ENCODE measurements around the gene MUC4. TPM values are rescaled to one million over a fixed set of nuclear protein-coding genes. Genes with fewer than 3 reads are reported as not detected.

MUC4 gene
- total and polyA plus RNA-seq, 9 of the 15 experiments (the other 6 are each of a cell fraction or from before 2014, with no cell fraction given): under 0.01 to 0.21 (median 0.10) TPM; not detected in 4

DNA sequence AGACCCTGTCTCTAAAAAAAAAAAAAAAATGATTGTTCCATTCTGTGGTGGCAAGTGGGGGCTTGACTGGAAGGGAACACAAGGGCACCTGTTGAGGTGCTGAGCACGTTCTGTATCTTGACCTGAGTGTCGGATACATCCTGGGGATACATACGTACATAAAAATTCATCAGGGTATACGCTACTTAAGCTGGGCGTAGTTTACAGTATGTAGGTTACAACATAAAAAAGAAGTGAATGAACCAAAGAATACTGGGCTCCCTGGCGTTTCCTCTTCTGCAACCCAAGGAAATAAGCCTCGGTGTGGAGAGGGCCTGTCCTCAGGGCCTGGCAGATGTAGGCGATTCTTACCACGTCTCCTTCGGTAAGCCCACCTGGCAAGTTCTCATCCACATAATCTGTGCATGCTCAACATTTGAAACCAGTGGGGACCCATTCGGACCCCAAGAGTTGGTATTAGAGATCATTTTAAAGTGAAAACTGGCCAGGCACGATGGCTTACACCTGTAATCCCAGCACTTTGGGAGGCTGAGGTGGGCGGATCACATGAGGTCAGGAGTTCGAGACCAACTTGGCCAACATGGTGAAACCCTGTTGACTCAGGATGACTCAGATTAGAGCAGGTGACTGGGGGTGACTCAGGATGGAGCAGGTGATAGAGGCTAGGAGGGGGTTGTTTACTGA, 96.0 kb downstream of the MUC4 start (continued):
- TF ChIP-seq POLR2B (IDR thresholded peaks at IDR 0.05; ENCODE audit: low read depth, partially characterized antibody): no peak
- TF ChIP-seq, protein P1, sequence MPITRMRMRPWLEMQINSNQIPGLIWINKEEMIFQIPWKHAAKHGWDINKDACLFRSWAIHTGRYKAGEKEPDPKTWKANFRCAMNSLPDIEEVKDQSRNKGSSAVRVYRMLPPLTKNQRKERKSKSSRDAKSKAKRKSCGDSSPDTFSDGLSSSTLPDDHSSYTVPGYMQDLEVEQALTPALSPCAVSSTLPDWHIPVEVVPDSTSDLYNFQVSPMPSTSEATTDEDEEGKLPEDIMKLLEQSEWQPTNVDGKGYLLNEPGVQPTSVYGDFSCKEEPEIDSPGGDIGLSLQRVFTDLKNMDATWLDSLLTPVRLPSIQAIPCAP (CRISPR knock-in tag; IDR thresholded peaks at IDR 0.05; ENCODE audit: borderline replicate concordance): 0 out of 2 replicates have a peak, but pooled peaks have one; percentile 54
- TF ChIP-seq, protein P2, sequence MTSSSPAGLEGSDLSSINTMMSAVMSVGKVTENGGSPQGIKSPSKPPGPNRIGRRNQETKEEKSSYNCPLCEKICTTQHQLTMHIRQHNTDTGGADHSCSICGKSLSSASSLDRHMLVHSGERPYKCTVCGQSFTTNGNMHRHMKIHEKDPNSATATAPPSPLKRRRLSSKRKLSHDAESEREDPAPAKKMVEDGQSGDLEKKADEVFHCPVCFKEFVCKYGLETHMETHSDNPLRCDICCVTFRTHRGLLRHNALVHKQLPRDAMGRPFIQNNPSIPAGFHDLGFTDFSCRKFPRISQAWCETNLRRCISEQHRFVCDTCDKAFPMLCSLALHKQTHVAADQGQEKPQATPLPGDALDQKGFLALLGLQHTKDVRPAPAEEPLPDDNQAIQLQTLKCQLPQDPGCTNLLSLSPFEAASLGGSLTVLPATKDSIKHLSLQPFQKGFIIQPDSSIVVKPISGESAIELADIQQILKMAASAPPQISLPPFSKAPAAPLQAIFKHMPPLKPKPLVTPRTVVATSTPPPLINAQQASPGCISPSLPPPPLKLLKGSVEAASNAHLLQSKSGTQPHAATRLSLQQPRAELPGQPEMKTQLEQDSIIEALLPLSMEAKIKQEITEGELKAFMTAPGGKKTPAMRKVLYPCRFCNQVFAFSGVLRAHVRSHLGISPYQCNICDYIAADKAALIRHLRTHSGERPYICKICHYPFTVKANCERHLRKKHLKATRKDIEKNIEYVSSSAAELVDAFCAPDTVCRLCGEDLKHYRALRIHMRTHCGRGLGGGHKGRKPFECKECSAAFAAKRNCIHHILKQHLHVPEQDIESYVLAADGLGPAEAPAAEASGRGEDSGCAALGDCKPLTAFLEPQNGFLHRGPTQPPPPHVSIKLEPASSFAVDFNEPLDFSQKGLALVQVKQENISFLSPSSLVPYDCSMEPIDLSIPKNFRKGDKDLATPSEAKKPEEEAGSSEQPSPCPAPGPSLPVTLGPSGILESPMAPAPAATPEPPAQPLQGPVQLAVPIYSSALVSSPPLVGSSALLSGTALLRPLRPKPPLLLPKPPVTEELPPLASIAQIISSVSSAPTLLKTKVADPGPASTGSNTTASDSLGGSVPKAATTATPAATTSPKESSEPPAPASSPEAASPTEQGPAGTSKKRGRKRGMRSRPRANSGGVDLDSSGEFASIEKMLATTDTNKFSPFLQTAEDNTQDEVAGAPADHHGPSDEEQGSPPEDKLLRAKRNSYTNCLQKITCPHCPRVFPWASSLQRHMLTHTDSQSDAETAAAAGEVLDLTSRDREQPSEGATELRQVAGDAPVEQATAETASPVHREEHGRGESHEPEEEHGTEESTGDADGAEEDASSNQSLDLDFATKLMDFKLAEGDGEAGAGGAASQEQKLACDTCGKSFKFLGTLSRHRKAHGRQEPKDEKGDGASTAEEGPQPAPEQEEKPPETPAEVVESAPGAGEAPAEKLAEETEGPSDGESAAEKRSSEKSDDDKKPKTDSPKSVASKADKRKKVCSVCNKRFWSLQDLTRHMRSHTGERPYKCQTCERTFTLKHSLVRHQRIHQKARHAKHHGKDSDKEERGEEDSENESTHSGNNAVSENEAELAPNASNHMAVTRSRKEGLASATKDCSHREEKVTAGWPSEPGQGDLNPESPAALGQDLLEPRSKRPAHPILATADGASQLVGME (CRISPR knock-in tag; IDR thresholded peaks at IDR 0.05): 0 out of 2 replicates have a peak, but pooled peaks have one; percentile 44
- no peak for TF ChIP-seq ZNF217 (CRISPR knock-in tag; IDR thresholded peaks at IDR 0.05)
- TF ChIP-seq RHOXF2B (CRISPR knock-in tag; conservative IDR thresholded peaks at IDR 0.05): no peak
- TF ChIP-seq GATAD2A (IDR thresholded peaks at IDR 0.05): peak; percentile 13; the same call in 1 of the 2 replicates
- TF ChIP-seq MEF2D (tag; conservative IDR thresholded peaks at IDR 0.05; ENCODE audit: low read depth): peak; percentile 70; the same call in 1 of the 2 replicates
- no peak for TF ChIP-seq HNRNPH1 (optimal IDR thresholded peaks at IDR 0.05; ENCODE audit: low read depth, low read length)
- no peak for TF ChIP-seq ZSCAN32 (CRISPR knock-in tag; IDR thresholded peaks at IDR 0.05)
- TF ChIP-seq FOXP4 (CRISPR knock-in tag; IDR thresholded peaks at IDR 0.05; ENCODE audit: borderline replicate concordance): no peak; the same call in 1 of the 2 replicates
- no peak for TF ChIP-seq MECOM (CRISPR knock-in tag; IDR thresholded peaks at IDR 0.05)
- TF ChIP-seq KLF1 (tag; IDR thresholded peaks at IDR 0.05): no peak
- peak; percentile 77 for TF ChIP-seq CBFA2T3 (IDR thresholded peaks at IDR 0.05)
- 0 out of 2 replicates have a peak, but pooled peaks have one; percentile 42 for TF ChIP-seq LCOR (CRISPR knock-in tag; IDR thresholded peaks at IDR 0.05)

Measured in K562 (cell line).